Transverse colon (tissue), 4 donors: Measurements from ENCODE around the gene INTS11.

Experiments used
- CTCF ChIP-seq, 5 experiments: fragments of 200-600 bp in 3 of 5; fragments of 450-650 bp in 2 of 5; sonication (generic) in 3 of 5; IDR thresholded peaks; 1 replicate in 2 of 5; 2 replicates in 3 of 5; pipeline ENCODE4 v1.5.1; 2016 to 2017; ENCODE audit warnings: antibody characterized with exemption in 5 of 5, inconsistent platforms in 3 of 5, mild to moderate bottlenecking in 2 of 5, moderate library complexity in 1 of 5
- EP300 ChIP-seq: sonication (generic); formaldehyde crosslinking; IDR thresholded peaks from one replicate; pipeline ENCODE4 v1.6.1; 2017; ENCODE audit warnings: antibody characterized with exemption, low read depth
- POLR2A ChIP-seq: fragments of 450-650 bp; IDR thresholded peaks from one replicate; pipeline ENCODE4 v1.6.1; 2016; ENCODE audit warnings: antibody characterized with exemption, mild to moderate bottlenecking, moderate library complexity
- POLR2AphosphoS5 ChIP-seq, 3 donors: sonication (generic); formaldehyde crosslinking; IDR thresholded peaks; one replicate each; pipeline ENCODE4 v1.6.1; 2016; ENCODE audit warnings: antibody characterized with exemption in 3 of 3

GRCh38 chr1:1332774-1333480 lies 8.5 kb upstream of the INTS11 start:
- no peak for TF ChIP-seq CTCF (IDR thresholded peaks at IDR 0.05)
- no peak for TF ChIP-seq POLR2A
- TF ChIP-seq POLR2AphosphoS5 (IDR thresholded peaks at IDR 0.05): peak in 2 of 3 donors; percentile 6 to 24
- TF ChIP-seq EP300: no peak
